OCI-LY1 (cell line): ENCODE data around the gene MPC2.

Experiments used
- H2AFZ ChIP-seq: fragments of 200-600 bp; sonication (generic), shearing (Covaris generic); 2 replicates; pipeline ENCODE4 v1.6.0; 2014; ENCODE audit warnings: antibody characterized with exemption, mild to moderate bottlenecking, low read length
- H3F3A ChIP-seq: fragments of 200-600 bp; sonication (generic), shearing (Covaris generic); 2 replicates; pipeline ENCODE4 v1.6.0; 2014; ENCODE audit warnings: mild to moderate bottlenecking, antibody characterized with exemption, low read length, moderate library complexity; ENCODE audit not compliant: insufficient read depth
- H3K27ac ChIP-seq: fragments of 200-600 bp; sonication (generic); 2 replicates; pipeline ENCODE4 v1.5.1; 2014; ENCODE audit warnings: low read length, mixed run types, mild to moderate bottlenecking, low read depth; ENCODE audit not compliant: poor library complexity, severe bottlenecking
- H3K27me3 ChIP-seq: fragments of 200-600 bp; sonication (generic); 2 replicates; pipeline ENCODE4 v1.6.0; 2014; ENCODE audit warnings: antibody characterized with exemption, mild to moderate bottlenecking, low read length, moderate library complexity; ENCODE audit not compliant: insufficient read depth
- H3K36me3 ChIP-seq: fragments of 200-600 bp; sonication (generic); 2 replicates; pipeline ENCODE4 v1.6.1; 2014; ENCODE audit warnings: mild to moderate bottlenecking, antibody characterized with exemption, low read length, moderate library complexity, mixed read lengths; ENCODE audit not compliant: insufficient read depth
- H3K4me1 ChIP-seq: fragments of 200-600 bp; sonication (generic); 2 replicates; pipeline ENCODE4 v1.5.1; 2014; ENCODE audit warnings: mild to moderate bottlenecking, low read length, moderate library complexity; ENCODE audit not compliant: insufficient read depth, severe bottlenecking
- H3K4me2 ChIP-seq: fragments of 200-600 bp; sonication (generic), shearing (Covaris generic); 2 replicates; pipeline ENCODE4 v1.6.1; 2014; ENCODE audit warnings: low read length
- H3K4me3 ChIP-seq: fragments of 200-600 bp; sonication (generic); 2 replicates; pipeline ENCODE4 v1.5.1; 2014; ENCODE audit warnings: low read length, low read depth, mild to moderate bottlenecking, mixed read lengths; ENCODE audit not compliant: poor library complexity, severe bottlenecking
- H3K79me2 ChIP-seq: fragments of 200-600 bp; shearing (Covaris generic); 2 replicates; pipeline ENCODE4 v1.6.1; 2016; ENCODE audit warnings: mixed run types, low read length, mixed read lengths; ENCODE audit not compliant: insufficient read depth
- H3K9ac ChIP-seq: fragments of 200-600 bp; sonication (generic), shearing (Covaris generic); 2 replicates; pipeline ENCODE4 v1.6.1; 2014; ENCODE audit warnings: mild to moderate bottlenecking, low read length, mixed read lengths
- H3K9me2 ChIP-seq: fragments of 200-600 bp; sonication (generic), shearing (Covaris generic); 2 replicates; pipeline ENCODE4 v1.6.1; 2014; ENCODE audit warnings: low read depth, mild to moderate bottlenecking, low read length, mixed read lengths
- H3K9me3 ChIP-seq: fragments of 200-600 bp; shearing (Covaris generic); 2 replicates; pipeline ENCODE4 v1.6.1; 2014; ENCODE audit warnings: low read length, mixed read lengths
- H4K20me1 ChIP-seq: fragments of 200-600 bp; sonication (generic), shearing (Covaris generic); 2 replicates; pipeline ENCODE4 v1.6.0; 2016; ENCODE audit warnings: mild to moderate bottlenecking, low read length; ENCODE audit not compliant: insufficient read depth
- CTCF ChIP-seq: fragments of 200-600 bp; sonication (generic), shearing (Covaris generic); IDR thresholded peaks from 2 replicates; pipeline ENCODE4 v1.5.1; 2017; ENCODE audit warnings: mild to moderate bottlenecking, antibody characterized with exemption, low read length, moderate library complexity, mixed read lengths
- EZH2 ChIP-seq: fragments of 200-600 bp; sonication (generic), shearing (Covaris generic); IDR thresholded peaks from 2 replicates; pipeline ENCODE4 v1.8.0; 2017; ENCODE audit warnings: borderline replicate concordance, mixed run types, mild to moderate bottlenecking, antibody characterized with exemption, low read length, moderate library complexity, mixed read lengths

The MPC2 gene

DNA sequence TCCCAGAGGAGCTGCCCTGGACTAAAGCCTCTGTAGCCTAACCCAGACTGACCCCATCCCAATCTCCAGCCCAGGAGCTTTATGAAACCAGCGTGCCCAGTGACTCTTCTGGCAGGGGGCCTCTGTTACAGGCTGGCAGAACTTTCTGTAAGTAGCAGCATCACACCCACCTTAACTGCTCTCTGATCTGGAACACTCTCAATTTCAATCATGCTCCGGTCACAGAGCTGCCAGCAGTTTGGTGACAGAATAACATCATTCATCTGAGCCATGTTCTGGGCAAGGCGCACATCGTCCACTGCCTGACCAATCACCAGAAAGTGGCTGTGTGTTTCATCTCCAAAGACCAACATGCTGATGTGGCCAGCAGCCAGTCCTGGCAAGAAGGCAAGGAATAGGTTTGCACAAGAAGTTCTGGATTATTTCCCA, 37.6 kb downstream of the MPC2 start:
- H3K9ac ChIP-seq, result no peak overlapping the region
- H3K27me3 ChIP-seq, result no peaks in the 10 kb centered on the region
- H3K4me1 ChIP-seq, result no peaks in the 10 kb centered on the region
- no peaks in the 10 kb centered on the region for H3K79me2 ChIP-seq
- H3K36me3 ChIP-seq, result no peaks in the 10 kb centered on the region
- no peaks in the 10 kb centered on the region for H3K9me2 ChIP-seq
- no peaks in the 10 kb centered on the region for H3F3A ChIP-seq
- no peaks in the 10 kb centered on the region for H3K9me3 ChIP-seq
- no peak overlapping the region for H3K4me3 ChIP-seq
- no peak overlapping the region for H3K4me2 ChIP-seq
- H4K20me1 ChIP-seq, result no peaks in the 10 kb centered on the region
- TF ChIP-seq EZH2 (no peak), CTCF (no peak)
- no peak overlapping the region for H2AFZ ChIP-seq
- no peak overlapping the region for H3K27ac ChIP-seq

- no peaks in the 10 kb centered on the region for H3K36me3 ChIP-seq
- no peaks in the 10 kb centered on the region for H3F3A ChIP-seq
- H3K9me2 ChIP-seq, result no peaks in the 10 kb centered on the region
- H3K4me2 ChIP-seq, result no peak overlapping the region
- H4K20me1 ChIP-seq, result no peaks in the 10 kb centered on the region
- no peaks in the 10 kb centered on the region for H3K79me2 ChIP-seq
- H3K4me1 ChIP-seq, result no peaks in the 10 kb centered on the region
- H3K27me3 ChIP-seq, result no peaks in the 10 kb centered on the region
- H3K4me3 ChIP-seq, result no peak overlapping the region
- no peak for TF ChIP-seq CTCF
- TF ChIP-seq EZH2, result no peak
- no peak overlapping the region for H3K9ac ChIP-seq
- H2AFZ ChIP-seq, result no peak overlapping the region
- no peaks in the 10 kb centered on the region for H3K9me3 ChIP-seq
- H3K27ac ChIP-seq, result no peak overlapping the region
Measured at GRCh38 chr1:167898578-167899222, 38.2 kb downstream of the MPC2 start.

- Histone ChIP-seq H3K27ac (no peak overlapping the region), H3K79me2 (no peaks in the 10 kb centered on the region), H3K9me2 (no peaks in the 10 kb centered on the region), H3K4me3 (no peak overlapping the region), H2AFZ (no peak overlapping the region), H3F3A (no peaks in the 10 kb centered on the region), H3K9ac (no peak overlapping the region), H3K27me3 (no peaks in the 10 kb centered on the region), H3K4me1 (no peaks in the 10 kb centered on the region), H3K4me2 (no peak overlapping the region), H3K36me3 (no peaks in the 10 kb centered on the region), H4K20me1 (no peaks in the 10 kb centered on the region), H3K9me3 (no peaks in the 10 kb centered on the region)
- no peak for TF ChIP-seq EZH2
- no peak for TF ChIP-seq CTCF
Measured at GRCh38 chr1:167893798-167894197, 43.1 kb downstream of the MPC2 start.
